Pancreas (tissue), 10 donors: ENCODE measurements around the gene RPL27A. TPM values are rescaled to one million over a fixed set of nuclear protein-coding genes. Genes with fewer than 3 reads are reported as not detected.
A peak's percentile ranks its signal among the peaks of the same experiment; 100 is the strongest.

Source experiments
- ATAC-seq, 4 donors: fragments of 200-7000 bp; cut with Tn5 transposase; one replicate each; pipeline versions ENCODE4 v1.8.0 to v1.9.1; 2020; ENCODE audit warnings: mild to moderate bottlenecking in 4 of 4, moderate library complexity in 4 of 4
- DNase-seq, 6 donors: peaks; one replicate each; pipeline ENCODE4 v3.0.0-alpha.2; 2020
- FAIRE-seq: peaks from 2 replicates; lab custom pipeline; 2012; peaks lifted over from hg19 to GRCh38; lab: Jason Lieb, UNC
- H3K27ac ChIP-seq, 4 donors: fragments of 200-600 bp; sonication (generic); 1 replicate in 3 of 4; 2 replicates in 1 of 4; pipeline versions ENCODE4 v1.5.0 to v1.8.0; 2020
- H3K27me3 ChIP-seq, 4 donors: fragments of 200-600 bp; one replicate each; pipeline ENCODE4 v1.8.0; 2021
- H3K36me3 ChIP-seq, 3 donors: fragments of 200-600 bp; sonication (generic) in 1 of 3; one replicate each; pipeline versions ENCODE4 v1.5.0 to v1.8.0; 2020 to 2021
- H3K4me1 ChIP-seq, 3 donors: fragments of 200-600 bp; one replicate each; pipeline ENCODE4 v1.8.0; 2021
- H3K4me3 ChIP-seq, 4 donors: fragments of 200-600 bp; sonication (generic) in 2 of 4; one replicate each; pipeline versions ENCODE4 v1.5.0 to v1.8.0; 2020 to 2021
- H3K9me3 ChIP-seq, 4 donors: fragments of 200-600 bp; one replicate each; pipeline ENCODE4 v1.8.0; 2021
- WGBS, 2 donors: extraction: QIAGEN DNeasy Blood & Tissue Kit; methylation state at CpG; one replicate each; pipeline ENCODE4 v1.1.7; 2013; 5-methylcytosine and 5-hydroxymethylcytosine counted together
- intact Hi-C, 3 donors: fragments of 100-400 bp; cut with DNase I; formaldehyde crosslinking; loops; one replicate each; pipeline versions ENCODE4 v1.11.1 to v1.14.2; 2022
- polyA plus RNA-seq, 2 donors: library from polyadenylated mRNA; stranded (reverse); fragments of 200-250 nt; gene quantifications; one replicate each; pipeline ENCODE4 v1.2.3, GENCODE V29; 2013
- total RNA-seq, 6 donors: library from RNA; stranded (reverse); fragmentation: NEBNext Ultra II Directional in 4 of 6; extraction: Animal tissue kit (Norgen Biotek cat#: 25700) in 4 of 6; gene quantifications; one replicate each; pipeline versions ENCODE4 v1.2.1 to v1.2.4, GENCODE V29; 2021 to 2023
- TF ChIP-seq, protein P1 (sequence below), 4 donors: fragments of 200-600 bp; sonication (generic) in 3 of 4; IDR thresholded peaks; one replicate each; pipeline versions ENCODE4 v1.5.0 to v1.8.0; 2021; ENCODE audit warnings: antibody characterized with exemption in 4 of 4
- donor health status: healthy with polysubstance abuse.
- donor health status: DM: no; HTN: no; CAD: no; lungs with moderate emphysema.
- donor health status: DM: no; HTN: no; CAD: no.
- donor health status: control.
- donor health status: control.
- donor health status: Bipolar disorder and iron deficiency.
- donor health status: DM: yes; HTN: yes; CAD: no.
- donor health status: DM: no; HTN: no; CAD: no.
- donor health status: DM: no; HTN: no; CAD: no.
- donor health status: DM: yes; HTN: yes; CAD: no.

Gene RPL27A
- total and polyA plus RNA-seq, 8 donors: 321 to 2,393 (median 619) TPM

DNA sequence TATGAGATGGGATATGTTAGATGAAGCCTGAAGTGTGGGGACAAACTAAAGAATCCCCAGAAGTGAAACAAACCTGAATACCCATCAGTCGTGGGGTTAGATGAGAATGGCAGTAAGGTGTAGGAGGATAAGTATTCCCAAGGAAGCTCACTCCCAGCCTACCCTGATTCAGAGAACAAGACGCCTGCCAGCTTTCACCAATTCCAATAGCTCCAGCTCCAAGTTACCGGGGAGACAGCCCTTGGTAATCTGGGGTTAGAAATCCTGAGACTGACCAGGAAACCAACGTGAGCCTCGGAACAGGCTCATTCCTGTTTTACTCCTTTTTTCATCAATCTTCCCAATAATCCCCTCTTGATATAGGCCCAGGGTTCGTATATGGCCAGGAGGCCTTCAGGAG is 46.5 kb downstream of the RPL27A start:
- TF ChIP-seq, protein P1, sequence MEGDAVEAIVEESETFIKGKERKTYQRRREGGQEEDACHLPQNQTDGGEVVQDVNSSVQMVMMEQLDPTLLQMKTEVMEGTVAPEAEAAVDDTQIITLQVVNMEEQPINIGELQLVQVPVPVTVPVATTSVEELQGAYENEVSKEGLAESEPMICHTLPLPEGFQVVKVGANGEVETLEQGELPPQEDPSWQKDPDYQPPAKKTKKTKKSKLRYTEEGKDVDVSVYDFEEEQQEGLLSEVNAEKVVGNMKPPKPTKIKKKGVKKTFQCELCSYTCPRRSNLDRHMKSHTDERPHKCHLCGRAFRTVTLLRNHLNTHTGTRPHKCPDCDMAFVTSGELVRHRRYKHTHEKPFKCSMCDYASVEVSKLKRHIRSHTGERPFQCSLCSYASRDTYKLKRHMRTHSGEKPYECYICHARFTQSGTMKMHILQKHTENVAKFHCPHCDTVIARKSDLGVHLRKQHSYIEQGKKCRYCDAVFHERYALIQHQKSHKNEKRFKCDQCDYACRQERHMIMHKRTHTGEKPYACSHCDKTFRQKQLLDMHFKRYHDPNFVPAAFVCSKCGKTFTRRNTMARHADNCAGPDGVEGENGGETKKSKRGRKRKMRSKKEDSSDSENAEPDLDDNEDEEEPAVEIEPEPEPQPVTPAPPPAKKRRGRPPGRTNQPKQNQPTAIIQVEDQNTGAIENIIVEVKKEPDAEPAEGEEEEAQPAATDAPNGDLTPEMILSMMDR (IDR thresholded peaks at IDR 0.05): no peak
- Histone ChIP-seq H3K27me3 (no peaks in the 10 kb centered on the region), H3K36me3 (peaks cover 0 to 21% (median 0%) of the 10 kb centered on the region in 3 donors), H3K9me3 (no peaks in the 10 kb centered on the region), H3K27ac (no peak overlapping the region), H3K4me3 (no peak overlapping the region), H3K4me1 (peaks cover 21% of the 10 kb centered on the region in 3 donors)
- ATAC-seq: no peak
- FAIRE-seq: no peak
- 86 to 94% methylated on average over 6 of the region's 6 CpGs for WGBS, 2 donors
- no peak for DNase-seq
- intact Hi-C loops: no loop called here

DNA sequence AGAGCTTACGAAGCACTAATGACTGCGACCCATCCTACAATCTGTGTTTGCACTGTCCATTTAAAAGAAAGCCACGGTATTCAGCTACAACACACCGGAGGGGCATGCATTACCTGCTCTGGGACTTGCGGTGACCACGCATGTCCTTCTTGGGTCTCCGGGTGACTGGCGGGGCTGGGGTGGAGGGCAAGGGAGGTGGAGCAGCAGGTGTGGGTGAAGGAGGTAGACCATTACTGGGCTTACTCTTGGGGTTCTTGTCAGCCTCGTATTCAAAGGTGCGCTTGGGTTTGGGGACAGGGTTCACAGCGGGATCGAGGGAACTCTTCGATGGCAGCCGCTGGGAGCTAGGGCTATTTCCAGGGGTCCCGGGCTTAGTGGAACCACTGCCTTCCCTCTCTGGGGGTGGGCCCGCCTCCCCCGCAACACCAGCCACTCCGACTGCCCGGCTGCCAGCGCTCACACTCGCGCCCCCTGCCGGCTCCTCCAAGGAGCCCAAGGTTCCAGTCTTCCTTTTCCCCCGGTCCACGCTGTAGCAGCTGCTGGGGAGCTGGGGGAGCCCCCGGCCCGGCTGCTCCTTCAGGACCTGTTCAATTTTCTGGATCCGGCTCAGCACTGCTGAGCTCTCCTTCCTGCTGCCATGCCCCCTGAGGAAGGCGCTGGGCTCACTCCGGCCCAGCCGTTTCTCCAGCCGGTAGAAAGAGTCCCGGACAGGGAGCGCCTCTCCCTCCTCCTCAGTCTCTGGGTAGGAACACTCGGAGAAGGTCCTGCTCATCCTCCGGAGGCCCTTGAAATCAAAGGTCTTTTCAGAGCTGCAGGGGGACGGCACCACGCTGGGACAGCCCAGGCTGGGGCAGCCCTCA is 47.5 kb downstream of the RPL27A start:
- ATAC-seq: no peak
- Histone ChIP-seq H3K9me3 (no peaks in the 10 kb centered on the region), H3K4me3 (no peak overlapping the region), H3K36me3 (peaks cover 0 to 21% (median 0%) of the 10 kb centered on the region in 3 donors), H3K27me3 (no peaks in the 10 kb centered on the region), H3K4me1 (peaks cover 21% of the 10 kb centered on the region in 3 donors), H3K27ac (no peak overlapping the region)
- intact Hi-C loops: no loop called here
- DNase-seq: peak in 1 of 6 donors; percentile 58
- TF ChIP-seq, protein P1 (IDR thresholded peaks at IDR 0.05): no peak
- no peak for FAIRE-seq
- 92 to 93% methylated on average over 38 of the region's 38 CpGs for WGBS, 2 donors

DNA sequence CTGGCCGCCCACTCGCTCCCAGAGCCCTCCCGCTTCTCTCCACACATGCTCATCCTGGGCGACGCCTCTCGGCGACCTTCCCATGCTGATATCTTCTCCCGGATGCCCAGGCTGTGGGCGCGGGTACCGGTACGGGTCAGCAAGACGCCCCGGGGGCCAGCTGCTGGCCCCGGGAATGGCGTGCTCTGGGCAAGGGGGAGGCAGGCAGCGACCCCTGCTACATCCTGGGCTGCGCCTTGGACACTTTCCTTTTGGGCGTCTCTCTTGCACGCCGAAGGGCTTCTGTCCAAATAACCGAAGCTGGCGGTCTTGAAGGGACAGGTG is 48.1 kb downstream of the RPL27A start:
- intact Hi-C loops: no loop called here
- peak in 1 of 6 donors; percentile 53 for DNase-seq
- H3K27me3 ChIP-seq: no peaks in the 10 kb centered on the region
- 94 to 96% methylated on average over 23 of the region's 23 CpGs for WGBS, 2 donors
- no peak overlapping the region for H3K27ac ChIP-seq
- no peak overlapping the region for H3K4me3 ChIP-seq
- ATAC-seq: no peak
- H3K4me1 ChIP-seq: peaks cover 21% of the 10 kb centered on the region in 3 donors
- peaks cover 0 to 19% (median 0%) of the 10 kb centered on the region in 3 donors for H3K36me3 ChIP-seq
- TF ChIP-seq, protein P1 (IDR thresholded peaks at IDR 0.05): no peak
- no peak for FAIRE-seq
- no peaks in the 10 kb centered on the region for H3K9me3 ChIP-seq

DNA sequence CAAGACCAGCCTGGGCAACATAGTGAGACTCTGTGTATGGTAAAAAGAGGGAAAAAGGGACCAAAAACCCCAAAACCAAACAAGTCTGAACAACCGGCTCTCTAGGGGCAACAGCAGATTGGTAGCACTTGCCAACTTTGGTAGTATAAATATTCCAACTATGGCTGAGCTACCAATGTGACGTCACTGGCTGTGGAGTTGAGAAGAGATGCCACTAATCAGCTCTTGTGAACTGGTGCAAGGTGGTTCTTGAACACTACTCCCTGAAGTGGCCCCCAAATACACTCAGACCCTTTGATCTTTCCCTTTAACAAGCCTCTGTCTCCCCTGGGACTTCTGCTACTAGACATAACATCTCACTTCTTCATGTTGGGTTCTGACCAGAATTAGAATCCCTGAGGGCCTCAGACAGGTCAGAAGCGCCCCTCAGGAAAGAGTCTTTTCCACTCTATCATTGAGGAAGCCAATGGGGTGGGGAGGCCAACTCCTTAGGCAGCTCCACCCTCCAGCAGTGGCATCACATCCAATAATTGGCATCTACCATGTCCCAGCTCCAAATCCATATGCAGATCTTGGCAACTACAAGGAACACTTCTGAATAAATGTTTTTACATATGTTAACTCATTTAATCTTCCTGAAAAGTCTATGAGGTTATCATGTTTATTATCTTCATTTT is 49.2 kb downstream of the RPL27A start:
- 90 to 95% methylated on average over 3 of the region's 3 CpGs for WGBS, 2 donors
- intact Hi-C loops: no loop called here
- Histone ChIP-seq H3K27ac (peak overlapping the region in 2 of 4 donors; percentile 69 to 72), H3K27me3 (no peaks in the 10 kb centered on the region), H3K36me3 (peaks cover 0 to 13% (median 0%) of the 10 kb centered on the region in 3 donors), H3K4me3 (no peak overlapping the region), H3K9me3 (no peaks in the 10 kb centered on the region), H3K4me1 (peaks cover 21% of the 10 kb centered on the region in 3 donors)
- DNase-seq (no peak), FAIRE-seq (no peak), ATAC-seq (no peak)
- TF ChIP-seq, protein P1 (IDR thresholded peaks at IDR 0.05): no peak
